ENCODE results near the gene CD63. TPM values are rescaled to one million over a fixed set of nuclear protein-coding genes. Genes with fewer than 3 reads are reported as not detected.

The CD63 gene
- total and polyA plus RNA-seq, 12 donors: 796 to 2,350 (median 1,526) TPM

- H3K36me3 ChIP-seq (replicated peaks in 1 of 2): no peaks in the 10 kb centered on the region
- H3K4me1 ChIP-seq (replicated peaks in 1 of 2): no peaks in the 10 kb centered on the region
- no peaks in the 10 kb centered on the region for H3K9me3 ChIP-seq (replicated peaks in 1 of 3)
- no peaks in the 10 kb centered on the region for H3K27me3 ChIP-seq
- peak in 1 of 7 donors; percentile 2 for DNase-seq
- TF ChIP-seq POLR2A (IDR thresholded peaks at IDR 0.05) (no peak), CTCF (IDR thresholded peaks at IDR 0.05) (no peak)
- no peak overlapping the region for H3K4me3 ChIP-seq
- H3K27ac ChIP-seq: no peak overlapping the region
- intact Hi-C loops (cut with DNase I): no loop called here
Measured at GRCh38 chr12:55687746-55688145, 41.1 kb downstream of the CD63 start.

GRCh38 chr12:55686366-55687010, 42.3 kb downstream of the CD63 start:
- intact Hi-C loops (cut with DNase I): no loop called here
- Histone ChIP-seq H3K4me1 (replicated peaks in 1 of 2) (peaks cover 4 to 6% of the 10 kb centered on the region in 2 donors), H3K4me3 (no peak overlapping the region), H3K9me3 (replicated peaks in 1 of 3) (no peaks in the 10 kb centered on the region), H3K36me3 (replicated peaks in 1 of 2) (no peaks in the 10 kb centered on the region), H3K27me3 (no peaks in the 10 kb centered on the region), H3K27ac (no peak overlapping the region)
- 86 to 93% (median 89%) methylated on average over 7 to 9 of the region's 9 CpGs for WGBS, 4 donors
- DNase-seq: peak in 1 of 7 donors; percentile 45
- TF ChIP-seq CTCF (IDR thresholded peaks at IDR 0.05) (no peak), POLR2A (IDR thresholded peaks at IDR 0.05) (no peak)

GRCh38 chr12:55685671-55686070, 43.1 kb downstream of the CD63 start:
- Histone ChIP-seq H3K27ac (no peak overlapping the region), H3K9me3 (replicated peaks in 1 of 3) (no peaks in the 10 kb centered on the region), H3K27me3 (no peaks in the 10 kb centered on the region), H3K36me3 (replicated peaks in 1 of 2) (no peaks in the 10 kb centered on the region), H3K4me1 (replicated peaks in 1 of 2) (peaks cover 9 to 12% of the 10 kb centered on the region in 2 donors), H3K4me3 (no peak overlapping the region)
- DNase-seq: peak in 1 of 7 donors; percentile 1
- WGBS, 4 donors: 85 to 96% (median 92%) methylated on average over 5 of the region's 5 CpGs
- intact Hi-C loops (cut with DNase I): no loop called here
- TF ChIP-seq POLR2A (IDR thresholded peaks at IDR 0.05): no peak
- no peak for TF ChIP-seq CTCF (IDR thresholded peaks at IDR 0.05)

- no peak overlapping the region for H3K27ac ChIP-seq
- peak in 1 of 7 donors; percentile 7 for DNase-seq
- H3K9me3 ChIP-seq (replicated peaks in 1 of 3): no peaks in the 10 kb centered on the region
- WGBS, 4 donors: 92 to 100% (median 94%) methylated on average over 4 to 20 of the region's 20 CpGs
- no peaks in the 10 kb centered on the region for H3K36me3 ChIP-seq (replicated peaks in 1 of 2)
- no peaks in the 10 kb centered on the region for H3K27me3 ChIP-seq
- intact Hi-C loops (cut with DNase I): no loop called here
- H3K4me3 ChIP-seq: no peak overlapping the region
- TF ChIP-seq CTCF (IDR thresholded peaks at IDR 0.05) (no peak), POLR2A (IDR thresholded peaks at IDR 0.05) (no peak)
- H3K4me1 ChIP-seq (replicated peaks in 1 of 2): peaks cover 9 to 12% of the 10 kb centered on the region in 2 donors
Measured at GRCh38 chr12:55684761-55685370, 43.9 kb downstream of the CD63 start.

Measured in adrenal gland (tissue), 12 donors.